Measurements from ENCODE around the gene TLR6.

TLR6 gene

GRCh38 chr4:38856524-38857337 is at the start of gene TLR6:
Gene TLR6, minus strand, starts transcription at chr4:38856817. Its CDS starts 27,344 bp downstream, at chr4:38829473.
- peak; percentile 91 for TF ChIP-seq CTCF (conservative IDR thresholded peaks at IDR 0.05)
- no peak within 1 kb of the TSS for H3K27ac ChIP-seq

- no peak overlapping the region for H3K27ac ChIP-seq
- TF ChIP-seq CTCF (conservative IDR thresholded peaks at IDR 0.05): no peak
These were observed 49.2 kb upstream of the TLR6 start for GRCh38 chr4:38905652-38906385.

- TF ChIP-seq CTCF (conservative IDR thresholded peaks at IDR 0.05): no peak
- H3K27ac ChIP-seq: peak overlapping the region; percentile 45; the same call in 1 of the 2 replicates
These were observed 48.1 kb upstream of the TLR6 start for GRCh38 chr4:38904682-38905081.

- peak overlapping the region; percentile 45; the same call in 1 of the 2 replicates for H3K27ac ChIP-seq
- no peak for TF ChIP-seq CTCF (conservative IDR thresholded peaks at IDR 0.05)
These were observed 47.6 kb upstream of the TLR6 start for GRCh38 chr4:38904090-38904666.

- peak; percentile 69 for TF ChIP-seq CTCF (conservative IDR thresholded peaks at IDR 0.05)
- peak overlapping the region; percentile 45; the same call in 1 of the 2 replicates for H3K27ac ChIP-seq
These were observed 46.1 kb upstream of the TLR6 start for GRCh38 chr4:38902695-38903094.

- no peak overlapping the region for H3K27ac ChIP-seq
- no peak for TF ChIP-seq CTCF (conservative IDR thresholded peaks at IDR 0.05)
These were observed 45.6 kb upstream of the TLR6 start for GRCh38 chr4:38902221-38902620.

- no peak for TF ChIP-seq CTCF (conservative IDR thresholded peaks at IDR 0.05)
- peak overlapping the region; percentile 52 for H3K27ac ChIP-seq
These were observed 41.6 kb upstream of the TLR6 start for GRCh38 chr4:38898245-38898644.
